ENCODE results near the gene KCNQ1. TPM values are rescaled to one million over a fixed set of nuclear protein-coding genes. Genes with fewer than 3 reads are reported as not detected.

KCNQ1 gene
- total and polyA plus RNA-seq, 5 experiments from 2014 or later, result 8.7 to 25.1 (median 22.9) TPM

DNA sequence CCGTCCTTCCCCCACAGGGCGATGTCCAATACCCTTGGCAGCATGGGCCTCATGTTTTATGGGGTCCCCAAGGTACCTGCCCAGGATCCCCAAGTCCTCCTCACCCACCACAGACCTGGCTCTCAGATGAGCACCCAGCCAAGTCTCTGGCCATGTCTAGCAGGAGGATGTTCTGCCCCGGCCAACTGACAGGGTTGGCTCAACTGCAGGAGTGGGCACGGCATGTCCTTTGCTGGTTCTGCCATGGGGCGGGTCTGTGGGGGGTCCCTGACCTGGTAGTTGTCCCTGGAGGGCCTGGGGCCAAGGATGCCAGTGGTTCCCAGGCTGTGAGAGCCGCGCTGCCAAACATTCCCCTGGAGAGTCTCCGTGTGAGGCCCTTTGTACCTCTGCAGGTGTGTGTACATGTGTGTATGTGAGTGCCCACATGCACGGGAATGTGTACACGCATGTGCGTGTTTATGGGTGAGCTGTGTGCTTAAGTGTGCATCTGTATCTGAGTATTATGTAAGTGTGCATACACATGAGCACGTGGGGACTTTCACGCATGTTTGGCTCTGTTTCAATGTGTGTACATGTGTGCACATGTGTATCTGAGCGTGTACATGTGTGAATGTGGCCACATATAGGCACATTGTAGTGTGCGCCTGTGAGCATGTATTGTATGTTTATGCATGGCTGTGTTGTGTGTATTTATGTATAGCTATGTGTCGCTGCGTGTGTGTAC is 85.5 kb downstream of the KCNQ1 start:
- Mint-ChIP-seq H3K27me3 (no peaks in the 10 kb centered on the region), H3K9me3 (no peaks in the 10 kb centered on the region), H3K27ac (no peak overlapping the region), H3K4me1 (peaks cover 28 to 60% (median 45%) of the 10 kb centered on the region in 4 donors), H3K36me3 (peaks cover 0 to 5% (median 0%) of the 10 kb centered on the region in 3 donors), H3K4me3 (no peak overlapping the region)
- POLR2A ChIA-PET, result interaction anchor here (0.8 to 5.3 kb wide), 3 partner anchors 103 to 358 kb away, joined by 3 to 57 read pairs (median 6); no protein-coding TSS in a partner anchor
- ATAC-seq (no peak), DNase-seq (peak in 1 of 10 donors; percentile 47)

DNA sequence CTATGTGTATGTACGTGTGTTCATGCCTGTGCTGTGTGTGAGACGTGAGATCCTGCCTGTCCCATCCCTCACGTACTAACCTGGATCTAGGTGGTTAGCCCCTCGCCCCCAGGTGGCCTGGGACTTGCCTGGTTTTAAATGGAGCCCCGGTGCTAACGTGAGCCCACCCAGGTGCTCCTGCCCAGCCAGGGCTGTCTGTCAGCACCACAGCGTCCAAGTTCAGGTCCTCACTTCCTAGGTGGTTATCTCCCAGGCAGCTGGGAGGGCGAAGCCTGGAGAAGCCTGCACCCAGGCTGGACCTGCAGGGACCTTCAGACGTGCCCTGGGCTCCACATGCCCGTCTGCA is 86.0 kb downstream of the KCNQ1 start:
- POLR2A ChIA-PET, result interaction anchor here (0.8 to 5.3 kb wide), 3 partner anchors 103 to 357 kb away, joined by 3 to 57 read pairs (median 6); no protein-coding TSS in a partner anchor
- Mint-ChIP-seq H3K27me3 (no peaks in the 10 kb centered on the region), H3K4me1 (peaks cover 23 to 55% (median 41%) of the 10 kb centered on the region in 4 donors), H3K4me3 (no peak overlapping the region), H3K27ac (peak overlapping the region in 1 of 10 donors; percentile 73), H3K36me3 (peaks cover 0 to 5% (median 0%) of the 10 kb centered on the region in 3 donors), H3K9me3 (no peaks in the 10 kb centered on the region)
- peak in 1 of 10 donors; percentile 47 for DNase-seq
- no peak for ATAC-seq

DNA sequence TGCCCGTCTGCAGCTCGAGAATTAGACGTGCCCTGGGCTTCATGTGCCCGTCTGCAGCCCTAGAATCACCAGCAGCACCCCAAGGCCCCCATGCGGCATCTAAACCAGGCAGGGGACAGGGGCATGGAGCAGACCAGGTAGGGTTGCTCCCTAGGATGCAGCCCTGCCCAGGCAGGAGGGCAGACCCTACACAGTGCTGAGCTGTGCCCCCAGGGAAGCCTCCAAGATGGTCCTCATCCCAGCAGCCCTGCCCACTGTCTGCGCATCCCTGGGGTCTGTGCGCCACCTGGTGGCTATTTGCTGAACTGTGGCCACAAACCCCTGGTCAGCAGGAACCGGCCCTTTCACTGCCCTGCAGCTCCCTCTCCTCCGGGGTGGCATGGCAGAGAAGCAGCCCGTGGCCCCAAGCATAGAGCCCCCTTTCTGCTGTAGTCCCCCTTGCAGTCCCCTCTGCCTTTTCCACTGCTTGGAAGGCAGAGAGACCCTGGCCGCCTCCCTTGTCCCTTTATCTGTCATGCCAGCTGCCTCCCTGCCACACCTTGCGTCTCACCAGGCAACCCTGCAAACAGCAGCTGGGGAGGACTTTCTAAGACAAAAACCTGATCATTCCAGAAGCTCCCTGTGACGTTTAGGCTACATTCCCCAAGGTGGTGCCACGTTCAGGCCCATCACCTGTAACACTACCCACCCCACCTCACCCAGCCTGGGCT is 86.6 kb downstream of the KCNQ1 start:
- Mint-ChIP-seq H3K4me3 (peak overlapping the region in 1 of 10 donors; percentile 8), H3K9me3 (no peaks in the 10 kb centered on the region), H3K27me3 (no peaks in the 10 kb centered on the region), H3K27ac (peak overlapping the region in 5 of 10 donors; percentile 25 to 86 (median 41)), H3K4me1 (peaks cover 17 to 49% (median 35%) of the 10 kb centered on the region in 4 donors), H3K36me3 (peaks cover 0 to 5% (median 0%) of the 10 kb centered on the region in 3 donors)
- POLR2A ChIA-PET, result interaction anchor here (0.8 to 5.3 kb wide), 3 partner anchors 104 to 356 kb away, joined by 3 to 57 read pairs (median 6); no protein-coding TSS in a partner anchor
- DNase-seq, result peak; percentile 25 to 81 (median 67)
- ATAC-seq, result peak; percentile 26 to 29

DNA sequence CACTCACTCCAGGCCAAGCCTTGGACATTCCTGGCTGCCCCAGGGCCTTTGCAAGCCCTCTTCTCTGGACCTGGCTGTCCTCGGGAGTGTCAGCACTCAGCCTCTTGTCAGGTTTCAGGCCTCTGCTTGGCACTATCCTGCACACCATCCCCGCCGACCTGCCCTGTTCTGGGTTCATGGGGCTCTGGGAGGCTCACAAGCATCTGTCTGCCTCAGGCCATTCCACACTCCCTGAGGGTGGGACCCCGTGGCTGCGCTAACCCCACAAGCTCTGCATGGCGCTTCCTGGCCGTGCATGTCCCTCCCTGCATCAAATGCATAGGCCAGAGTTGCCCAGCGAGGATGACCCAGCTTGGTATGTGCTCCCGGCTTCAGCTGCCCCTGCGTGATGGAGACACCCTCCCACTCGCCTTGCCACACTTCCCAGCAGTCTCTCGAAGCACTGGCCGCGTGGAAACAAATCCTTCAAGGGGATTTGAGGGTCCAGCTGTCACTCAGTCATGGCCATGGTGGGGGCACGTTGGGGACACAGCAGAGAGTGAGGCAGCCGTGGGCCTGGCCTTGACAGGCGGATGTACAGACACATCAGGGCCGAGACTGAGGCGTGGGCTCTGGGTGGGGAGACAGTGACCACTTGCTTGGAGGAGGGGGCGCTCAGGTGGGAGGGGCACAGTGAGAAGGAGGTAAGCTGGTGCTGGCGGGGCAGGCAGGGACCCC is 87.3 kb downstream of the KCNQ1 start:
- peaks cover 0 to 7% (median 0%) of the 10 kb centered on the region in 3 donors for H3K36me3 Mint-ChIP-seq
- no peaks in the 10 kb centered on the region for H3K27me3 Mint-ChIP-seq
- POLR2A ChIA-PET, result interaction anchor here (1.0 to 5.3 kb wide), 5 partner anchors 89 to 360 kb away, joined by 4 to 57 read pairs (median 6); no protein-coding TSS in a partner anchor
- no peaks in the 10 kb centered on the region for H3K9me3 Mint-ChIP-seq
- peak overlapping the region in 4 of 10 donors; percentile 36 to 90 (median 82) for H3K4me3 Mint-ChIP-seq
- no peak for ATAC-seq
- H3K4me1 Mint-ChIP-seq, result peaks cover 13 to 42% (median 28%) of the 10 kb centered on the region in 4 donors
- DNase-seq, result peak in 1 of 10 donors; percentile 62
- peak overlapping the region in 5 of 10 donors; percentile 25 to 87 (median 80) for H3K27ac Mint-ChIP-seq

GRCh38 chr11:2532704-2533586 is 88.1 kb downstream of the KCNQ1 start:
- no peaks in the 10 kb centered on the region for H3K27me3 Mint-ChIP-seq
- peak; percentile 81 to 95 (median 92) for DNase-seq
- peak overlapping the region; percentile 58 to 90 (median 78) for H3K4me3 Mint-ChIP-seq
- H3K36me3 Mint-ChIP-seq, result peaks cover 0 to 8% (median 0%) of the 10 kb centered on the region in 3 donors
- POLR2A ChIA-PET, result interaction anchor here (0.6 to 5.3 kb wide), 9 partner anchors 77 to 554 kb away, joined by 3 to 57 read pairs (median 4); a partner anchor contains a TSS
- peak; percentile 88 to 90 for ATAC-seq
- H3K27ac Mint-ChIP-seq, result peak overlapping the region in 7 of 10 donors; percentile 25 to 87 (median 80)
- no peaks in the 10 kb centered on the region for H3K9me3 Mint-ChIP-seq
- peaks cover 13 to 35% (median 27%) of the 10 kb centered on the region in 4 donors for H3K4me1 Mint-ChIP-seq

- POLR2A ChIA-PET, result interaction anchor here (0.6 to 5.3 kb wide), 7 partner anchors 77 to 554 kb away, joined by 3 to 57 read pairs (median 4); a partner anchor contains a TSS
- peak overlapping the region in 9 of 10 donors; percentile 69 to 90 (median 80) for H3K4me3 Mint-ChIP-seq
- no peaks in the 10 kb centered on the region for H3K27me3 Mint-ChIP-seq
- DNase-seq (peak in 7 of 10 donors; percentile 14 to 71 (median 23)), ATAC-seq (peak; percentile 21 to 28)
- peak overlapping the region in 2 of 10 donors; percentile 58 to 81 for H3K27ac Mint-ChIP-seq
- H3K36me3 Mint-ChIP-seq, result peaks cover 0 to 6% (median 0%) of the 10 kb centered on the region in 3 donors
- no peaks in the 10 kb centered on the region for H3K9me3 Mint-ChIP-seq
- H3K4me1 Mint-ChIP-seq, result peaks cover 16 to 32% (median 25%) of the 10 kb centered on the region in 4 donors
These were observed 88.9 kb downstream of the KCNQ1 start for GRCh38 chr11:2533587-2534133.

GRCh38 chr11:2534134-2534956 is 89.5 kb downstream of the KCNQ1 start:
- Mint-ChIP-seq H3K36me3 (peaks cover 0 to 2% (median 0%) of the 10 kb centered on the region in 3 donors), H3K9me3 (no peaks in the 10 kb centered on the region), H3K4me3 (peak overlapping the region in 4 of 10 donors; percentile 59 to 89 (median 75)), H3K4me1 (peaks cover 16 to 29% (median 24%) of the 10 kb centered on the region in 4 donors), H3K27me3 (no peaks in the 10 kb centered on the region), H3K27ac (peak overlapping the region in 1 of 10 donors; percentile 67)
- POLR2A ChIA-PET, result interaction anchor here (1.4 to 5.3 kb wide), 4 partner anchors 349 to 368 kb away, joined by 3 to 57 read pairs (median 18); a partner anchor contains a TSS
- ATAC-seq (no peak), DNase-seq (peak in 1 of 10 donors; percentile 49)

DNA sequence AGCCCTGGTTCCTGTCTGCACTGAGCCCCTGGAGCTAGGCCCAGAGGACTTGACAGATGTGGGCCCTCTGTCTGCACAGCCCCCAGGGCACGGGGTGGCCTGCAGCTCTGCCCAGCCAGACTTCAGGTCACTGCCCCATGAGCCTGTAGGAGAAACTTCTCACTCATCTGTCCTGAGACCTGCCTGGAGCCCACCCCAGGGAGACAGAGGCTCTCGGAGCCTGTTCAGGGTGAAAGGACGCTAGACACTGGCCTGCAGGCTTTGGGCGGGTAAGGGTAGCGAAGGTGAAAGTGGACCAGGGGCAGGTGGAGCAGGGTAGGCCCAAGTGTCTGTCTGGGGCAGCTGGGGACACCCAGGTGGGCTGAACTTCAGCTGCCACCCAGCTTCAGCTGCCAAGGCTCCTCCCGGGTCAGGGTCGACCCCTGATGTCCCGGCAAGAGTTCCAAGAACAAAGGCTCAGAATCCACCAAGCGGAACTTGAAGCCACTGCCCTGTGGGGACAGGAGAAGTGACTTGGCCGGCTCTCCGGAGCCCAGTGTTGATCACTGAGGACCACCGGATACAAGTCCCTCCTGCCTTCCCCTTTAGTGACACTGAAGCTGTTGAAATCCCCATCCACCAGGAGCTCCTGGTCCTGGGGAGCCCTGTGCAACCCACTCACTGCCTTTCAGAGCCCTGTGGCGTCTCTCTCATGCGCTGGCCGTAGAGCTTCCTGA is 90.3 kb downstream of the KCNQ1 start:
- Mint-ChIP-seq H3K36me3 (peaks cover 0 to 2% (median 0%) of the 10 kb centered on the region in 3 donors), H3K9me3 (no peaks in the 10 kb centered on the region), H3K4me1 (peaks cover 18 to 29% (median 24%) of the 10 kb centered on the region in 4 donors), H3K27me3 (no peaks in the 10 kb centered on the region), H3K4me3 (no peak overlapping the region), H3K27ac (no peak overlapping the region)
- ATAC-seq (no peak), DNase-seq (peak in 1 of 10 donors; percentile 60)
- POLR2A ChIA-PET, result interaction anchor here (0.7 to 5.3 kb wide), 2 partner anchors 316 to 353 kb away, joined by 3 to 57 read pairs; no protein-coding TSS in a partner anchor

- no peaks in the 10 kb centered on the region for H3K9me3 Mint-ChIP-seq
- POLR2A ChIA-PET, result interaction anchor here (0.7 to 5.3 kb wide), 2 partner anchors 315 to 352 kb away, joined by 3 to 57 read pairs; no protein-coding TSS in a partner anchor
- peak in 1 of 10 donors; percentile 59 for DNase-seq
- no peaks in the 10 kb centered on the region for H3K27me3 Mint-ChIP-seq
- peaks cover 22 to 32% (median 24%) of the 10 kb centered on the region in 4 donors for H3K4me1 Mint-ChIP-seq
- H3K27ac Mint-ChIP-seq, result no peak overlapping the region
- peaks cover 0 to 4% (median 0%) of the 10 kb centered on the region in 3 donors for H3K36me3 Mint-ChIP-seq
- ATAC-seq, result no peak
- H3K4me3 Mint-ChIP-seq, result no peak overlapping the region
These were observed 91.0 kb downstream of the KCNQ1 start for GRCh38 chr11:2535673-2536439.

Data from naive thymus-derived CD8-positive, alpha-beta T cell (primary cell).